ENCODE data around the gene FAM171A2. TPM values are rescaled to one million over a fixed set of nuclear protein-coding genes. Genes with fewer than 3 reads are reported as not detected.

Gene FAM171A2
- 5.0 TPM in 2 replicates for total RNA-seq

GRCh38 chr17:44363613-44364159 is at the start of gene FAM171A2:
FAM171A2 (minus strand) TSS chr17:44363853; CDS start chr17:44363714, 139 bp downstream.

DNA sequence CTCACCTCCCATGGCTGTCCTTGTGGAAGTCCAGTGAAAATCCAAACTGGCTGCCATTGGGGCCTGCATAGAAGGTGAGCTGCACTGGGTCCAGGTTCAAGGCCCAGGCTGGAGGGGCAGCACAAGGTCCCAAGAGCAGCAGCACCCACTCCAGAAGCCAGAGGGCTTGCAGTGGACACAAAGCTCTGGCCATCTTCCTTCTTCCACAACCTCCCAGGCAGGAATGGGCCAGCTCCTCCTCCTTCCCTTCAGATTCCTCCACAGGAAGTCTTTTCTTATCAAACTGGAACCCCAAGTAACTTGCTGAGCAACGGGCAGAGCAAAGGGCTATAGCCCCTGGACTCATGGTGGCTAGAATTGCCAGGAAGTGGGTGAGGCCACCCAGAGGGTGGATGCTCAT is 25.6 kb upstream of the FAM171A2 start, which contains the start of gene ITGA2B:
TSS of gene ITGA2B (minus strand) at position 369 of the 400 bp plus-strand sequence. CDS start at position 193, 176 bp downstream.

DNA sequence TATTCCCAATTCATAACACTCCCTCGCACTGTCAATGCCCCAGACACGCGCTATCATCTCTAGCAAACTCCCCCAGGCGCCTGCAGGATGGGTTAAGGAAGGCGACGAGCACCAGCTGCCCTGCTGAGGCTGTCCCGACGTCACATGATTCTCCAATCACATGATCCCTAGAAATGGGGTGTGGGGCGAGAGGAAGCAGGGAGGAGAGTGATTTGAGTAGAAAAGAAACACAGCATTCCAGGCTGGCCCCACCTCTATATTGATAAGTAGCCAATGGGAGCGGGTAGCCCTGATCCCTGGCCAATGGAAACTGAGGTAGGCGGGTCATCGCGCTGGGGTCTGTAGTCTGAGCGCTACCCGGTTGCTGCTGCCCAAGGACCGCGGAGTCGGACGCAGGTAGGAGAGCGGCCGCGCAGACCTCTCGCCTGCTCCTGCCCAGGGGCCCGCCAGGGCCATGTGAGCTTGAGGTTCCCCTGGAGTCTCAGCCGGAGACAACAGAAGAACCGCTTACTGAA is 18.7 kb downstream of the FAM171A2 start, which contains the start of gene GRN:
TSS of gene GRN (plus strand) at position 364 of the 515 bp plus-strand sequence. CDS start 3,863 bp downstream, outside the sequence.

DNA sequence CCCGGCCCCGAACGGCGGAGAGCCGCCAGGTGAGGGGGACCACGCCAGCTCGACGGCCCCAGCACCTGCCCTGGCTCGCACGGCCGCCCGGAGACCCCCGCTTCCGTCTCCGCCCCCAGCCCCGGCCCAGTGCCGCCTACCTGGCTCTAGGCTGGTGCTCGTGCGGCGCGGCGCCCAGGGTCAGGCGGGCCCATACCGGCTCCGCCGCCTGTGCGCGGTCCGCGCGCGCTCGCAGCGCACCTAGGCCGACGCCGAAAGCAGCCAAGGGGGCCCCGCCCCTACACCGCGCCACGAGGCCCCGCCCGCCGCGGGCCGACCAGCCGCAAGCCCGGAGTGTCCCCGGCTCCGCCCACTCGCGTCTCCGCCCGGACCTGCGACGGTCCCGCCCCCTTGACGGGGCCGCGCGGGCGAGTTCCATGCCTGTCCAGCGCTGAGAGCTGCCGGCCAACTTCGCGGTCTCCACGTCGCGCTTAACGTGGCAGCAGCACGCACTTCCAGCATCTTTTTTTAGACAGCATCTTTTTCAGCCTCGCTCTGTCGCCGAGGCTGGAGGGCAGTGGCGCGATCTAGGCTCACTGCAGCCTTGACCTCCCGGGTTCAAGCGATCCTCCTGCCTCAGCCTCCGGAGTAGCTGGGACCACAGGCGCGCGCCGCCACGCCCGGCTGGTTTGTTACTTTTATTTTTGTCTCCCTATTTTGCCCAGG is 38.9 kb downstream of the FAM171A2 start, which contains the start of gene SLC25A39:
TSS of gene SLC25A39 (minus strand) at position 253 of the 705 bp plus-strand sequence. CDS start 1,261 bp downstream, outside the sequence.

DNA sequence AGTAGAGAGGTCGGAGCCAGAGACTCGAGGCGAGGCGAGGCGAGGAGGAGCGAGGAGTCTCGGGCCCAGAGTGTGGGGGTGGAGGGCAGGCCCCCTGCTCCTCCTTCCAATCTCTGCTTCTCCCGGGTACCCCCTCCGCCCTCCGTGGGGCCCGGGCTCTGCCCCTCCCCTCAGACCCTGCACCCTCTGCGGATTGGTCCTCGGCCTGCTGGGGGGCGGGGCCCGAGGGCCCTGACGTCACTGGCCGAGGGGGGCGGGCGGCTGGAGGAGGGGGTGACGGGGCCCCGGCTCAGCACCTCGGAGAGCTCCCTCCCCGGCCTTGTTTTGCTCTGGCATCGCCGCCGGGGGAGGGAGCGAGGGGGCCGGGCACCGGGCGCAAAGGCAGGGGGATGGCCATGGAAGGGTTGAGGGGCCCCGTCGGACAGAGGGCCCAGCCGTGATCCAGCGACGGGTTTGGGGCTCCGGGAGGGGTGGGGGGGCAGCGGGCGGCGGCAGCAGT is 55.3 kb downstream of the FAM171A2 start, which contains the start of gene RUNDC3A:
TSS of gene RUNDC3A (plus strand) at position 282 of the 499 bp plus-strand sequence. CDS start 232 bp downstream, outside the sequence.

Other genes starting within 250 kb of the FAM171A2 start
- 29.0 and 33.8 TPM in 2 replicates for gene HDAC5, start 240.2 kb downstream of the FAM171A2 start, total RNA-seq
- gene HROB, start 221.9 kb downstream of the FAM171A2 start, total RNA-seq: 0.77 and 1.6 TPM in 2 replicates
- gene ASB16, start 193.1 kb downstream of the FAM171A2 start, total RNA-seq: not detected in 2 replicates
- gene TMUB2, start 176.9 kb downstream of the FAM171A2 start, total RNA-seq: 28.0 and 33.6 TPM in 2 replicates
- gene ATXN7L3, start 164.0 kb downstream of the FAM171A2 start, total RNA-seq: 33.9 and 34.8 TPM in 2 replicates
- gene UBTF, start 144.2 kb downstream of the FAM171A2 start, total RNA-seq: 42.3 and 68.1 TPM in 2 replicates
- under 0.01 TPM in 1 of 2 replicates, not detected in the other for gene SLC4A1, start 95.7 kb downstream of the FAM171A2 start, total RNA-seq
- gene RUNDC3A, start 55.3 kb downstream of the FAM171A2 start, total RNA-seq: 0.22 and 0.95 TPM in 2 replicates
- 51.4 and 54.2 TPM in 2 replicates for gene SLC25A39, start 39.0 kb downstream of the FAM171A2 start, total RNA-seq
- gene GRN, start 18.6 kb downstream of the FAM171A2 start, total RNA-seq: 551 and 587 TPM in 2 replicates
- gene ITGA2B, start 25.8 kb upstream of the FAM171A2 start, total RNA-seq: 0.26 and 0.65 TPM in 2 replicates
- 10.9 and 14.0 TPM in 2 replicates for gene GPATCH8, start 139.6 kb upstream of the FAM171A2 start, total RNA-seq
- 0.17 and 0.22 TPM in 2 replicates for gene FZD2, start 193.6 kb upstream of the FAM171A2 start, total RNA-seq